ENCODE data around the gene GSTCD. TPM values are rescaled to one million over a fixed set of nuclear protein-coding genes. Genes with fewer than 3 reads are reported as not detected.

Gene GSTCD
- total and polyA plus RNA-seq, 4 donors, result 1.2 to 8.7 (median 4.3) TPM

- H3K4me3 ChIP-seq (ENCODE audit: low read depth in 1 of 3, low read length in 3 of 3), result no peak overlapping the region
- H3K27ac ChIP-seq (ENCODE audit: low read depth in 1 of 2, low read length in 2 of 2), result no peak overlapping the region
- DNase-seq (ENCODE audit: low spot score), result no peak
- H3K36me3 ChIP-seq (ENCODE audit: control insufficient read depth in 4 of 4, insufficient read depth in 3 of 4, low read depth in 1 of 4, low read length in 3 of 4), result no peaks in the 10 kb centered on the region
- H3K9ac ChIP-seq (ENCODE audit: low read depth in 1 of 2, low read length in 2 of 2), result no peak overlapping the region
- no peaks in the 10 kb centered on the region for H3K4me1 ChIP-seq (ENCODE audit: control insufficient read depth in 4 of 4, insufficient read depth in 4 of 4, low read length in 3 of 4)
- H3K9me3 ChIP-seq (ENCODE audit: control insufficient read depth in 4 of 4, low read length in 3 of 4), result no peaks in the 10 kb centered on the region
- TF ChIP-seq GABPA (IDR thresholded peaks at IDR 0.05 in 1 of 2, conservative IDR thresholded peaks at IDR 0.05 in 1 of 2) (no peak), FOXA2 (IDR thresholded peaks at IDR 0.05) (no peak), NR2F2 (IDR thresholded peaks at IDR 0.05) (no peak), HNF4G (IDR thresholded peaks at IDR 0.05) (no peak), TAF1 (conservative IDR thresholded peaks at IDR 0.05) (no peak), ZBTB33 (IDR thresholded peaks at IDR 0.05) (no peak)
- TF ChIP-seq, protein P1, sequence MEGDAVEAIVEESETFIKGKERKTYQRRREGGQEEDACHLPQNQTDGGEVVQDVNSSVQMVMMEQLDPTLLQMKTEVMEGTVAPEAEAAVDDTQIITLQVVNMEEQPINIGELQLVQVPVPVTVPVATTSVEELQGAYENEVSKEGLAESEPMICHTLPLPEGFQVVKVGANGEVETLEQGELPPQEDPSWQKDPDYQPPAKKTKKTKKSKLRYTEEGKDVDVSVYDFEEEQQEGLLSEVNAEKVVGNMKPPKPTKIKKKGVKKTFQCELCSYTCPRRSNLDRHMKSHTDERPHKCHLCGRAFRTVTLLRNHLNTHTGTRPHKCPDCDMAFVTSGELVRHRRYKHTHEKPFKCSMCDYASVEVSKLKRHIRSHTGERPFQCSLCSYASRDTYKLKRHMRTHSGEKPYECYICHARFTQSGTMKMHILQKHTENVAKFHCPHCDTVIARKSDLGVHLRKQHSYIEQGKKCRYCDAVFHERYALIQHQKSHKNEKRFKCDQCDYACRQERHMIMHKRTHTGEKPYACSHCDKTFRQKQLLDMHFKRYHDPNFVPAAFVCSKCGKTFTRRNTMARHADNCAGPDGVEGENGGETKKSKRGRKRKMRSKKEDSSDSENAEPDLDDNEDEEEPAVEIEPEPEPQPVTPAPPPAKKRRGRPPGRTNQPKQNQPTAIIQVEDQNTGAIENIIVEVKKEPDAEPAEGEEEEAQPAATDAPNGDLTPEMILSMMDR (IDR thresholded peaks at IDR 0.05; ENCODE audit: low read depth, low read length, missing input control), result no peak
- no peaks in the 10 kb centered on the region for H3K27me3 ChIP-seq (ENCODE audit: control insufficient read depth in 4 of 4, insufficient read depth in 4 of 4, low read length in 3 of 4)
- WGBS, result 95% methylated on average over 3 of the region's 3 CpGs
These were observed 39.6 kb downstream of the GSTCD start for GRCh38 chr4:105748222-105748621.

DNA sequence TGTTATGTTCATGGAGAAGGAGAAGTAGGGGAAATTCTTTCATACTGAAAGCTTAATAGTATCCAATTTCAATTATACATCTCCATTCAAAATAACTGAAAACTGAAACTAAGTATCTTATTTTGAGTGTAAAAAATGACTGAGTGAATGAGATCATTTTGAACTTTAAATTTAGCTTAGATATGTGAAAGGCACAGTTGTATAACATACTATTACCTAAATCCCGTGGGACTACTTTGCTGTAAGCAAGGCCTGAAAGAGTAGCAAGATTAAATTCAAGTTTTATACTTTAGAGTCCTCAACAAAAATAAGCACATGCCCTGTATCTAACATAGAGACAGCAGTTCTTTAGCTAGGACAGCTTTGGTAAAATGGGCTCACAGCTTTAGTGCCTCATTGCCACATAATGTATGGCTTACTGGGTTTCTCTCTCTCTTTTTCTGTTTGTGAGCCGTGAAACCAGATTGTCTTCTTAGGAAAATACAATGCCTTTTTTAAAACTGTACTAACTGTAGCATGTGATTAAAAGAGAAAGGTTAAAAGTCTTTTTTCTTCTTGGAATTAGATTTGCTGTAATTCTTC, 43.2 kb downstream of the GSTCD start:
- Histone ChIP-seq H3K9me3 (ENCODE audit: control insufficient read depth in 4 of 4, low read length in 3 of 4) (no peaks in the 10 kb centered on the region), H3K9ac (ENCODE audit: low read depth in 1 of 2, low read length in 2 of 2) (no peak overlapping the region), H3K4me3 (ENCODE audit: low read depth in 1 of 3, low read length in 3 of 3) (no peak overlapping the region), H3K4me1 (ENCODE audit: control insufficient read depth in 4 of 4, insufficient read depth in 4 of 4, low read length in 3 of 4) (no peaks in the 10 kb centered on the region), H3K36me3 (ENCODE audit: control insufficient read depth in 4 of 4, insufficient read depth in 3 of 4, low read depth in 1 of 4, low read length in 3 of 4) (no peaks in the 10 kb centered on the region), H3K27ac (ENCODE audit: low read depth in 1 of 2, low read length in 2 of 2) (no peak overlapping the region), H3K27me3 (ENCODE audit: control insufficient read depth in 4 of 4, insufficient read depth in 4 of 4, low read length in 3 of 4) (no peaks in the 10 kb centered on the region)
- DNase-seq (ENCODE audit: low spot score), result no peak
- 48% methylated on average over 2 of the region's 2 CpGs for WGBS
- TF ChIP-seq YY1 (IDR thresholded peaks at IDR 0.05) (no peak), JUND (IDR thresholded peaks at IDR 0.05) (no peak), TAF1 (conservative IDR thresholded peaks at IDR 0.05) (no peak), EGR1 (IDR thresholded peaks at IDR 0.05; ENCODE audit: low read depth in 2 of 2) (no peak), SP1 (IDR thresholded peaks at IDR 0.05) (no peak)

DNA sequence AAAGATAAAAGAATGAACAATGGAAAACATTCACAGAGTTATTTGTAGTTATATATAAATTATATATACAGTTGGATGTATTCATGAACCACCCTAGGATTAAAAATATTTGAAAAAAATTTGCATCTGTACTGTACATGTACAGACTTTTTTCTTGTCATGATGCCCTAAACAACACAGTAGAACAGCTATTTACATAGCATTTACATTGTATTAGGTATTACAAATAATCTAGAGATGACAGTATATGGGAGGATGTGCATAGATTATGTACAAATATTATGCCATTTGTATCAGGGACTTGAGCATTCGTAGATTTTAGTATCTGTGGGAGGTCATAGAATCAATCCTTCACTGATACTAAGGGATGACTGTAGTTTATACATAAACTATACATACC, 44.8 kb downstream of the GSTCD start:
- no peak overlapping the region for H3K4me3 ChIP-seq (ENCODE audit: low read depth in 1 of 3, low read length in 3 of 3)
- no peaks in the 10 kb centered on the region for H3K27me3 ChIP-seq (ENCODE audit: control insufficient read depth in 4 of 4, insufficient read depth in 4 of 4, low read length in 3 of 4)
- 99% methylated on average over 1 of the region's 1 CpG for WGBS
- no peak for DNase-seq (ENCODE audit: low spot score)
- no peaks in the 10 kb centered on the region for H3K4me1 ChIP-seq (ENCODE audit: control insufficient read depth in 4 of 4, insufficient read depth in 4 of 4, low read length in 3 of 4)
- H3K9me3 ChIP-seq (ENCODE audit: control insufficient read depth in 4 of 4, low read length in 3 of 4), result no peaks in the 10 kb centered on the region
- no peak overlapping the region for H3K27ac ChIP-seq (ENCODE audit: low read depth in 1 of 2, low read length in 2 of 2)
- H3K36me3 ChIP-seq (ENCODE audit: control insufficient read depth in 4 of 4, insufficient read depth in 3 of 4, low read depth in 1 of 4, low read length in 3 of 4), result no peaks in the 10 kb centered on the region
- no peak overlapping the region for H3K9ac ChIP-seq (ENCODE audit: low read depth in 1 of 2, low read length in 2 of 2)
- TF ChIP-seq, protein P1 (IDR thresholded peaks at IDR 0.05; ENCODE audit: low read depth, low read length, missing input control), result no peak
- no peak for TF ChIP-seq HNF4G (IDR thresholded peaks at IDR 0.05)
- TF ChIP-seq, protein P2, sequence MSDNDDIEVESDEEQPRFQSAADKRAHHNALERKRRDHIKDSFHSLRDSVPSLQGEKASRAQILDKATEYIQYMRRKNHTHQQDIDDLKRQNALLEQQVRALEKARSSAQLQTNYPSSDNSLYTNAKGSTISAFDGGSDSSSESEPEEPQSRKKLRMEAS (IDR thresholded peaks at IDR 0.05), result no peak
- TF ChIP-seq FOXA1 (IDR thresholded peaks at IDR 0.05), result no peak
- no peak for TF ChIP-seq NR2F2 (IDR thresholded peaks at IDR 0.05)
- TF ChIP-seq FOXA2 (IDR thresholded peaks at IDR 0.05), result no peak
- no peak for TF ChIP-seq RAD21 (IDR thresholded peaks at IDR 0.05)
- TF ChIP-seq JUND (IDR thresholded peaks at IDR 0.05), result no peak
